ENCODE results near the gene SPAAR. TPM values are rescaled to one million over a fixed set of nuclear protein-coding genes. Genes with fewer than 3 reads are reported as not detected.

SPAAR gene
- polyA plus RNA-seq, 3 donors from 2014 or later, result not detected

DNA sequence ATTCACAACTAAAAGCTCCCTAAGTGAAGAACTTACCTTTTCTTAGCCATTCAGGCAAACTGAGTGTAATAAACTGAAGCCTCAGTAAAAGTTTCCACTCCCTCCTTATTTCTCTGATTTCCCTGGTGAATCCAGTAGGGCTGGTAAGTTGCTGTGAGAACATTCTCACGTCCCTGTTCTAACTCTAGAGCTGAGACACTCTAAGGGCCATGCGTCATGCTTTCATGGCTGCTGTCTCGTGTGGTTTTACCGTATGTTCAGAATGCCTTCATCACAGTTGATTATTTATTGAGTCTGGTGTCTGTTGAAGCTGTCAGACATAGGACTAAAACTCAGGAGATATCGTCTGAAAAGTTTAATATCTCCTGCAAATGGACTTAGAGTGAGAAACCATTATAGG, 47.4 kb downstream of the SPAAR start:
- Mint-ChIP-seq H3K27ac (no peak overlapping the region), H3K4me1 (no peaks in the 10 kb centered on the region), H3K9me3 (peaks cover 0 to 2% (median 0%) of the 10 kb centered on the region in 6 donors), H3K4me3 (no peak overlapping the region), H3K27me3 (ENCODE audit: low read depth in 3 of 3) (peaks cover 1 to 12% (median 1%) of the 10 kb centered on the region in 3 donors), H3K36me3 (no peaks in the 10 kb centered on the region)
- no peak for DNase-seq

DNA sequence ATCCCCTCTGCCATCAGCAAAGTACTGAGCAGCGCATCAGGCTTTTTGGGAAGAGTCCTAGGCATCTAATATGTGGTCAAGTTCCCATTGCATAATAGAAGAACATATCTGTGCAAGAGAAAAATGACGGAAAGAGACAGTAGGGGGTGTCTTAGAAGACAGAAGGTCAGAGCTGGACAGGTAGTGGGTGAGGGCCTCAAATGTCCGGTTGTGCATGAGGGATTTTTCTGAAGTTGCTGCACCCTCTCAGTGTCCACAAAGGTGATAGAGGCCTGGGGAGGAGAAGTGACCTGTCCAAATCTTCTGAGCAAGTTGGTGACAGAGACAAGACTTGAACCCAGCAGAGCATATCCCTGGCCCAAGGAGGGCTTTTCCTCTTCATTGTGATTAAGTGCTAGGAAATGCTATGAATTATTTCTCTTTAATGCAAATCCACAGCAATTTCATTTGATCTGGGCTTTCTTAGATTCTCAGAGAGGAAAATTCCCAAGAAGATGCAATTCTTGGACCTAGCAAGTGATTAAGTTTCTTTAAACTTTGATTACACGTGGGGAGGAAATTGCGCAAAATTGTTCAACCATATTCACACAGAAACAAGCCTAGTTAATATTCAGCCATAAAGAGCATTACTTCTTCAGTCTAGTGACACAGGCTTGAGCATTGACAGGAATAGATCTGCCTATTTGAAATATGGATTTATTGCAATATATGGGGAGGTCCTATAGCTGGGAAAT, 49.0 kb downstream of the SPAAR start, which contains the start of gene OR2S2:
Gene OR2S2, minus strand, starts transcription at position 51 of the 734 bp plus-strand sequence. CDS start 56 bp downstream, outside the sequence.
- Mint-ChIP-seq H3K9me3 (no peaks in the 10 kb centered on the region), H3K27ac (no peak within 1 kb of the TSS), H3K27me3 (ENCODE audit: low read depth in 3 of 3) (peaks cover 1 to 12% (median 3%) of the 10 kb centered on the region in 3 donors), H3K4me3 (no peak within 1 kb of the TSS), H3K4me1 (no peaks in the 10 kb centered on the region), H3K36me3 (no peaks in the 10 kb centered on the region)
- DNase-seq, result no peak

DNA sequence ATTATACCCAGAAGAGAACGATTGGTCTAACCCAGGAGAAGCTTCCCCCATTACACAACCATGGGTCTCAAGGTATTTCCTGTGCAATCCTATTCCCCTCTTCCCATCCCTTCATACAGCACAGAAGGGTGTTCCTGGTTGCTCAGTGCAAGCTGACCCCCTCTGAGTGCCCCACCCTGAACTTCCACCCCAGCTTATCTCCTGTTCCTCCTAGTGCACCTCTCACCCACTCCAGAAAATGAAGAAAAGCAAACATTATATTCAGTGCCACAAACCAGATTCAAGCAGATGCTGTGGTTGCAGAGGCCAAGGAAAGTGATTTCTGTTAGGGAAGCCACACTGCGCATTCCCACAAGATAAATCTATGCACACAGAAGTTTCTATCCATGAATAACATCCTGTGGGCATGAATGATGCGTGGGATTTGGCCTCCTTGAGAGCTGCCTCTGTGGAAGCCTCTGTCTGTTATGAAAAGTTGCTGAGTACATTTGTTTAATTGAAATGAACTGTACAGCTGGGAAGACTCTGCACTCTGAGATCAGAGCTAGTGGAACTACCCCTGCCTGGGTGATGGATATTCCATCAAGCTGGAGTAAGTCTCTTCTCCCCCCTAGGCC, 50.9 kb downstream of the SPAAR start:
- no peak overlapping the region for H3K27ac Mint-ChIP-seq
- no peak for DNase-seq
- H3K4me3 Mint-ChIP-seq, result no peak overlapping the region
- H3K27me3 Mint-ChIP-seq (ENCODE audit: low read depth in 3 of 3), result peaks cover 1 to 12% (median 4%) of the 10 kb centered on the region in 3 donors
- H3K4me1 Mint-ChIP-seq, result no peaks in the 10 kb centered on the region
- no peaks in the 10 kb centered on the region for H3K36me3 Mint-ChIP-seq
- H3K9me3 Mint-ChIP-seq, result no peaks in the 10 kb centered on the region

Other genes with a start within 250 kb of the SPAAR start
- 1 to 10 TPM in 2 of 3 donors, under 1 TPM in 1; 0.92 to 1.9 (median 1.1) TPM for gene ARHGEF39, start 244.3 kb upstream of the SPAAR start, polyA plus RNA-seq
- not detected for gene CA9, start 235.6 kb upstream of the SPAAR start, polyA plus RNA-seq
- under 1 TPM in 1 of 3 donors, not detected in 2; 0.28 TPM for gene TPM2, start 219.6 kb upstream of the SPAAR start, polyA plus RNA-seq
- 100 to 1,000 TPM in 1 of 3 donors, 10 to 100 TPM in 2; 21.4 to 260 (median 61.5) TPM for gene TLN1, start 177.3 kb upstream of the SPAAR start, polyA plus RNA-seq
- gene CREB3, start 176.8 kb upstream of the SPAAR start, polyA plus RNA-seq, result 10 to 100 TPM; 47.8 to 59.3 (median 50.0) TPM
- gene GBA2, start 160.3 kb upstream of the SPAAR start, polyA plus RNA-seq, result 10 to 100 TPM; 20.3 to 43.3 (median 37.4) TPM
- 10 to 100 TPM in 1 of 3 donors, 1 to 10 TPM in 2; 5.4 to 10.6 (median 8.2) TPM for gene RGP1, start 160.2 kb upstream of the SPAAR start, polyA plus RNA-seq
- 1 to 10 TPM in 1 of 3 donors, not detected in 2; 1.3 TPM for gene MSMP, start 155.2 kb upstream of the SPAAR start, polyA plus RNA-seq
- gene NPR2, start 117.9 kb upstream of the SPAAR start, polyA plus RNA-seq, result under 1 TPM in 1 of 3 donors, not detected in 2; 0.46 TPM
- gene SPAG8, start 97.2 kb upstream of the SPAAR start, polyA plus RNA-seq, result 1 to 10 TPM in 1 of 3 donors, under 1 TPM in 1, not detected in 1; 0.43 to 2.1 TPM
- gene HINT2, start 94.4 kb upstream of the SPAAR start, polyA plus RNA-seq, result 100 to 1,000 TPM; 105 to 124 (median 122) TPM
- gene FAM221B, start 80.8 kb upstream of the SPAAR start, polyA plus RNA-seq, result not detected
- gene TMEM8B, start 80.3 kb upstream of the SPAAR start, polyA plus RNA-seq, result 1 to 10 TPM; 1.1 to 2.1 (median 1.6) TPM
- not detected for gene OR13J1, start 39.1 kb upstream of the SPAAR start, polyA plus RNA-seq
- gene HRCT1, start 3.3 kb upstream of the SPAAR start, polyA plus RNA-seq, result not detected
- not detected for gene OR2S2, start 48.7 kb downstream of the SPAAR start, polyA plus RNA-seq
- gene RECK, start 127.4 kb downstream of the SPAAR start, polyA plus RNA-seq, result 10 to 100 TPM in 2 of 3 donors, 1 to 10 TPM in 1; 7.8 to 14.4 (median 13.8) TPM
- 100 to 1,000 TPM; 327 to 486 (median 374) TPM for gene GLIPR2, start 227.2 kb downstream of the SPAAR start, polyA plus RNA-seq